CD14-positive monocyte (primary cell): Measurements from ENCODE around the gene MT1A. TPM values are rescaled to one million over a fixed set of nuclear protein-coding genes. Genes with fewer than 3 reads are reported as not detected.

Experiments used
- DNase-seq, 3 donors: peaks; one replicate each; pipeline ENCODE4 v3.0.0-alpha.2; 2011 to 2022
- H2AFZ ChIP-seq: 2 replicates; pipeline ENCODE4 v1.6.0; 2012; ENCODE audit warnings: mild to moderate bottlenecking, low read depth, low read length, inconsistent platforms; ENCODE audit not compliant: insufficient read depth, poor library complexity, severe bottlenecking
- H3K27ac ChIP-seq, 2 donors: 1 replicate in 1 of 2; 2 replicates in 1 of 2; pipeline ENCODE4 v1.5.1; 2012 to 2013; ENCODE audit warnings: low read length in 2 of 2, control low read depth in 1 of 2, inconsistent platforms in 1 of 2, low read depth in 1 of 2, mild to moderate bottlenecking in 1 of 2
- H3K27me3 ChIP-seq, 2 donors: one replicate each; pipeline versions ENCODE4 v1.6.0 to v1.6.1; 2011 to 2013; ENCODE audit warnings: low read length in 2 of 2; ENCODE audit not compliant: control insufficient read depth in 2 of 2, insufficient read depth in 2 of 2
- H3K36me3 ChIP-seq, 2 donors: replicated peaks in 1 of 2; 1 replicate in 1 of 2; 2 replicates in 1 of 2; pipeline versions ENCODE4 v1.5.1 to v1.6.1; 2012 to 2013; ENCODE audit warnings: low read length in 2 of 2, control low read depth in 1 of 2, inconsistent platforms in 1 of 2, mild to moderate bottlenecking in 1 of 2; ENCODE audit not compliant: insufficient read depth in 2 of 2, control insufficient read depth in 1 of 2
- H3K4me1 ChIP-seq, 2 donors: 1 replicate in 1 of 2; 2 replicates in 1 of 2; pipeline versions ENCODE4 v1.5.1 to v1.6.1; 2012 to 2013; ENCODE audit warnings: low read length in 2 of 2, control low read depth in 1 of 2, inconsistent platforms in 1 of 2, mild to moderate bottlenecking in 1 of 2, moderate library complexity in 1 of 2; ENCODE audit not compliant: insufficient read depth in 2 of 2, control insufficient read depth in 1 of 2
- H3K4me2 ChIP-seq: replicated peaks from 2 replicates; pipeline ENCODE3; 2012; ENCODE audit warnings: low read length, moderate library complexity, mild to moderate bottlenecking; ENCODE audit not compliant: poor library complexity, severe bottlenecking; ENCODE audit errors: extremely low read depth
- H3K4me3 ChIP-seq, 3 experiments: fragments of 200-600 bp in 1 of 3; sonication (generic) in 1 of 3; replicated peaks in 1 of 3; 1 replicate in 2 of 3; 2 replicates in 1 of 3; pipeline ENCODE4 v1.5.1; 2011 to 2013; ENCODE audit warnings: low read length in 3 of 3, mild to moderate bottlenecking in 3 of 3, control low read depth in 2 of 3, low read depth in 2 of 3, inconsistent platforms in 1 of 3, moderate library complexity in 1 of 3
- H3K79me2 ChIP-seq: 2 replicates; pipeline ENCODE4 v1.6.0; 2012; ENCODE audit warnings: mild to moderate bottlenecking, control low read depth, inconsistent platforms, low read length, moderate library complexity; ENCODE audit not compliant: insufficient read depth
- H3K9ac ChIP-seq: 2 replicates; pipeline ENCODE4 v1.6.0; 2017; ENCODE audit warnings: low read length, mild to moderate bottlenecking; ENCODE audit not compliant: insufficient read depth, poor library complexity, severe bottlenecking
- H3K9me3 ChIP-seq, 2 donors: replicated peaks in 1 of 2; 1 replicate in 1 of 2; 2 replicates in 1 of 2; pipeline versions ENCODE4 v1.5.1 to v1.6.1; 2012 to 2013; ENCODE audit warnings: low read length in 2 of 2, control low read depth in 1 of 2; ENCODE audit not compliant: control insufficient read depth in 1 of 2, insufficient read depth in 1 of 2
- H4K20me1 ChIP-seq: 2 replicates; pipeline ENCODE4 v1.6.0; 2012; ENCODE audit warnings: mild to moderate bottlenecking, low read length, control low read depth, moderate library complexity; ENCODE audit not compliant: insufficient read depth
- H3K27ac Mint-ChIP-seq, 7 donors: one replicate each; pipeline ENCODE4 v1.8.0; 2020; ENCODE audit warnings: mild to moderate bottlenecking in 7 of 7, mixed read lengths in 7 of 7, moderate library complexity in 6 of 7, inconsistent platforms in 2 of 7
- H3K27me3 Mint-ChIP-seq, 3 donors: one replicate each; pipeline ENCODE4 v1.8.0; 2021 to 2022; ENCODE audit warnings: low read depth in 3 of 3, mild to moderate bottlenecking in 3 of 3, mixed read lengths in 3 of 3, moderate library complexity in 3 of 3, inconsistent platforms in 1 of 3
- H3K36me3 Mint-ChIP-seq, 2 donors: one replicate each; pipeline ENCODE4 v1.8.0; 2020; ENCODE audit warnings: mixed read lengths in 2 of 2, inconsistent platforms in 1 of 2, mild to moderate bottlenecking in 1 of 2
- H3K4me1 Mint-ChIP-seq: one replicate; pipeline ENCODE4 v1.8.0; 2020; ENCODE audit warnings: mild to moderate bottlenecking, mixed read lengths
- H3K4me3 Mint-ChIP-seq, 2 donors: one replicate each; pipeline ENCODE4 v1.8.0; 2020; ENCODE audit warnings: mild to moderate bottlenecking in 2 of 2, mixed read lengths in 2 of 2, moderate library complexity in 1 of 2
- H3K9me3 Mint-ChIP-seq, 7 donors: one replicate each; pipeline ENCODE4 v1.8.0; 2020 to 2022; ENCODE audit warnings: mixed read lengths in 7 of 7, mild to moderate bottlenecking in 6 of 7, moderate library complexity in 6 of 7, inconsistent platforms in 2 of 7
- CTCF ChIP-seq: fragments of 200-600 bp; IDR thresholded peaks from one replicate; pipeline ENCODE4 v1.8.0; 2022; ENCODE audit warnings: antibody characterized with exemption, mild to moderate bottlenecking
- WGBS: methylation state at CpG from one replicate; pipeline ENCODE4 v1.1.5; 2013; ENCODE audit warnings: missing lambda C conversion rate; ENCODE audit not compliant: insufficient coverage; 5-methylcytosine and 5-hydroxymethylcytosine counted together
- intact Hi-C, 2 donors: fragments of 100-400 bp; cut with micrococcal nuclease; formaldehyde crosslinking; loops; one replicate each; pipeline versions ENCODE4 v1.15.0 to v1.15.1; 2023
- polyA plus RNA-seq, 3 donors: library from polyadenylated mRNA; depleted of rRNA in 1 of 3; unstranded in 2 of 3; stranded (reverse) in 1 of 3; fragments of 300-500 nt in 2 of 3; fragments of >200 nt in 1 of 3; fragmentation: Illumina TruSeq in 2 of 3; gene quantifications; 1 replicate in 2 of 3; 2 replicates in 1 of 3; pipeline ENCODE4 v1.2.3, GENCODE V29; 2012 to 2021

MT1A gene
- polyA plus RNA-seq, 3 donors: not detected

- H3K27ac Mint-ChIP-seq: no peak overlapping the region
- no peak for DNase-seq
- H3K4me1 ChIP-seq: peaks cover 15 to 24% of the 10 kb centered on the region in 2 donors
- peaks cover 39 to 42% (median 40%) of the 10 kb centered on the region in 3 donors for H3K27me3 Mint-ChIP-seq
- H3K9me3 ChIP-seq: peaks cover 0 to 11% of the 10 kb centered on the region in 2 donors
- H3K4me3 ChIP-seq: no peak overlapping the region
- no peaks in the 10 kb centered on the region for H4K20me1 ChIP-seq
- H3K9me3 Mint-ChIP-seq: peaks cover 0 to 11% (median 0%) of the 10 kb centered on the region in 7 donors
- no peak for TF ChIP-seq CTCF
- H3K27me3 ChIP-seq: peaks cover 14 to 32% of the 10 kb centered on the region in 2 donors
- H3K36me3 Mint-ChIP-seq: peaks cover 7 to 8% of the 10 kb centered on the region in 2 donors
- H3K4me2 ChIP-seq: no peak overlapping the region
- H3K27ac ChIP-seq: no peak overlapping the region
- no peaks in the 10 kb centered on the region for H3K36me3 ChIP-seq
- peaks cover 33% of the 10 kb centered on the region for H3K4me1 Mint-ChIP-seq
- H2AFZ ChIP-seq: no peak overlapping the region
- no peaks in the 10 kb centered on the region for H3K79me2 ChIP-seq
- no peak overlapping the region for H3K4me3 Mint-ChIP-seq
- no peak overlapping the region for H3K9ac ChIP-seq
- 100% methylated on average over 1 of the region's 3 CpGs for WGBS
- intact Hi-C loops: no loop called here
Measured at GRCh38 chr16:56679078-56679730, 40.7 kb downstream of the MT1A start.

DNA sequence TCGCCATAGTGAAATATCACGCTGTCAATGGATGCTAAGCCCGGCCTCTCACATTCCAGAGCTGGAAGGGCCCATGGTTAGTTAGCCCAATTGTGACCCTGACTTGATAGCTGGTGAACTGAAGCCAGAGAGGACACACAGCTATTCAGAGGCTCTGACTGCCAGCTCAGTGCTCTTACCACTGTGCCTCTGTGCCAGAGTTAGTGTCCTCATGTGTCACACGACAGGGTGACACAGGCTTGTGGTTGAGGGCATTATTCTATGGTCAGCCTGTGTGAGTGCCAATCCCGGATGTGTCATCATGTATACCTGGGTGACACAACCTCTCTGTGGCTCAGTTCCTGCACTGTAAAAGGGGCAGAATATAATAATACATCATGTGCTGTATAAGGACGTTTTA, 41.4 kb downstream of the MT1A start:
- Mint-ChIP-seq H3K4me1 (peaks cover 33% of the 10 kb centered on the region), H3K27me3 (peaks cover 36 to 38% (median 37%) of the 10 kb centered on the region in 3 donors), H3K36me3 (peaks cover 8 to 9% of the 10 kb centered on the region in 2 donors), H3K27ac (no peak overlapping the region), H3K4me3 (no peak overlapping the region), H3K9me3 (peaks cover 0 to 11% (median 0%) of the 10 kb centered on the region in 7 donors)
- whole genome bisulfite sequencing: 86% methylated on average over 4 of the region's 6 CpGs
- no peak overlapping the region for H3K4me2 ChIP-seq
- no peaks in the 10 kb centered on the region for H4K20me1 ChIP-seq
- peaks cover 0 to 11% of the 10 kb centered on the region in 2 donors for H3K9me3 ChIP-seq
- H2AFZ ChIP-seq: no peak overlapping the region
- H3K4me1 ChIP-seq: peaks cover 15 to 24% of the 10 kb centered on the region in 2 donors
- H3K27me3 ChIP-seq: peaks cover 14 to 30% of the 10 kb centered on the region in 2 donors
- no peak overlapping the region for H3K9ac ChIP-seq
- TF ChIP-seq CTCF: no peak
- peak in 2 of 3 donors; percentile 2 to 31 for DNase-seq
- H3K27ac ChIP-seq: no peak overlapping the region
- intact Hi-C loops: no loop called here
- no peaks in the 10 kb centered on the region for H3K79me2 ChIP-seq
- no peak overlapping the region for H3K4me3 ChIP-seq
- H3K36me3 ChIP-seq: no peaks in the 10 kb centered on the region
